Measurements from ENCODE around the gene ROBO1. TPM values are rescaled to one million over a fixed set of nuclear protein-coding genes. Genes with fewer than 3 reads are reported as not detected.

ROBO1 gene
- total RNA-seq, 2 experiments from 2014 or later: 8.6 to 9.0 TPM

DNA sequence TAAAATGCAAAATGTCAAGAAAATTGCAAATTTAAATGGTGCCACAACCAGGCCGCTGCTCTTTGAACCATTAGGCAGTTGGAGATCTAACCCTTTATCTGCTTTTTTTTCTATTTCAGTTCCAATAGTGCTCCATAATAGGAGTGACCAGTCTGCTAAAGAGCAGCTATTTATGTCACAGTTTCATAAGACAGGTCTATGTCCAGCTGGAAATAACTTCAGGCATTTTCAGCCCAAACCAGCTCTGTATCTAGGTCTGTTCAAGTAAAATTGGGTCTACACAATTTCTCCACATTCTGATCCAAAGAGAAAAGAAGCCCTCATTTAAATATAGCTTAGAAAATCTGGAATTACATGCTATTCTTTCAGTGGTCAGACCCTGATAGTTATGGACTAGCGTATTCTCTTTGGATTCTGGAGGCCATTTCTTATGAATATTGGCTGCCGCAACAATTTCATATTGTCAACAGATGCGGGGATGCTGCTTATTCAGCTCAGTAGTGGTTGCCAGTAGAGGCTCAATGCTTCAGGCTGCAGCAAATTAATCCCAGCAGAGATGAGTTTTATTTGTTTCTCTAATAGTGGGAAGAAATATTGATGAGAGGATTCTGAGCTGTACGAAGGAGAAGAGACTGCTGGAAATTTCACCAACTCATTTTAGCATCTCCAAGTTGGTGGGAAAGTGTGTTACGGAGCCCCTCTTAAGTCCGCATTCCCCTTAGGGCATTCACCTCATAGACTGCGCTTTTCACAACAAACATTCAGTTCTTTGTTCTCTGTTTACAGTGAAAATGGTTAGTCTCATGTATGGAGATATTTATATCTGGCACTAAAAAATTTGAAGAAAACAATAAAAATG is 887.0 kb downstream of the ROBO1 start:
- Mint-ChIP-seq H3K27me3 (no peaks in the 10 kb centered on the region), H3K4me3 (no peak overlapping the region), H3K9me3 (no peaks in the 10 kb centered on the region), H3K4me1 (ENCODE audit: low read depth) (no peaks in the 10 kb centered on the region), H3K36me3 (ENCODE audit: low read depth) (no peaks in the 10 kb centered on the region), H3K27ac (no peak overlapping the region)
- no peak for ATAC-seq
- TF ChIP-seq, protein P1, sequence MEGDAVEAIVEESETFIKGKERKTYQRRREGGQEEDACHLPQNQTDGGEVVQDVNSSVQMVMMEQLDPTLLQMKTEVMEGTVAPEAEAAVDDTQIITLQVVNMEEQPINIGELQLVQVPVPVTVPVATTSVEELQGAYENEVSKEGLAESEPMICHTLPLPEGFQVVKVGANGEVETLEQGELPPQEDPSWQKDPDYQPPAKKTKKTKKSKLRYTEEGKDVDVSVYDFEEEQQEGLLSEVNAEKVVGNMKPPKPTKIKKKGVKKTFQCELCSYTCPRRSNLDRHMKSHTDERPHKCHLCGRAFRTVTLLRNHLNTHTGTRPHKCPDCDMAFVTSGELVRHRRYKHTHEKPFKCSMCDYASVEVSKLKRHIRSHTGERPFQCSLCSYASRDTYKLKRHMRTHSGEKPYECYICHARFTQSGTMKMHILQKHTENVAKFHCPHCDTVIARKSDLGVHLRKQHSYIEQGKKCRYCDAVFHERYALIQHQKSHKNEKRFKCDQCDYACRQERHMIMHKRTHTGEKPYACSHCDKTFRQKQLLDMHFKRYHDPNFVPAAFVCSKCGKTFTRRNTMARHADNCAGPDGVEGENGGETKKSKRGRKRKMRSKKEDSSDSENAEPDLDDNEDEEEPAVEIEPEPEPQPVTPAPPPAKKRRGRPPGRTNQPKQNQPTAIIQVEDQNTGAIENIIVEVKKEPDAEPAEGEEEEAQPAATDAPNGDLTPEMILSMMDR (IDR thresholded peaks at IDR 0.05): no peak
- ChIA-PET CTCF (no interaction called here), POLR2A (no interaction called here)
- intact Hi-C loops (cut with micrococcal nuclease): no loop called here
- no peak for DNase-seq

DNA sequence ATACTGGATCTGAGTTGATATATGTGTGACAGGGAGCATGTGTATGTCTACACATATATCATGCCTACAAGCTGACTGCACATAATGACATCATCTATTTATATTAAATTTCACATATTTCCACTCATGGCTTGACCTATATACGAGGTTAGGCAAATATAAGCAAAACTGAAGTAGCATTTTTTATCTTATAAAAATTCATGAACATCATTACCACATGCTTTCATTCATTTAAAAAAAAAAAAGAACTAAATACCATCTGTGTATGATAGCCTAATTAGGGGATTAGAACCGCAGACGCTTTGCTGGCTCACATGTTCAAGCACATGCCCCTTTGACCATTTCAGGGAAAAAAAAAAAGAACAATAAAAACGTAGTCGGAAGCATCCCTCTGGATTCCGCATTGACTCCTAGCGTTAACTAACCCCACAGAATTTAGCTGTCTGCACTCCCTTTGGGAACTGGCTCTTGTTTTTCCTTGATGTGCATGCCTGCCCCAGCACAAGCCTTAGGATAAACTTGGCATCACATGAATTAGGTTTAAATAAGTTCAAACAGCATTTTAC is 888.4 kb downstream of the ROBO1 start:
- Mint-ChIP-seq H3K27ac (no peak overlapping the region), H3K9me3 (no peaks in the 10 kb centered on the region), H3K4me1 (ENCODE audit: low read depth) (no peaks in the 10 kb centered on the region), H3K4me3 (no peak overlapping the region), H3K36me3 (ENCODE audit: low read depth) (no peaks in the 10 kb centered on the region), H3K27me3 (no peaks in the 10 kb centered on the region)
- intact Hi-C loops (cut with micrococcal nuclease): no loop called here
- ATAC-seq: no peak
- ChIA-PET CTCF (no interaction called here), POLR2A (no interaction called here)
- no peak for DNase-seq
- TF ChIP-seq, protein P1 (IDR thresholded peaks at IDR 0.05): no peak

DNA sequence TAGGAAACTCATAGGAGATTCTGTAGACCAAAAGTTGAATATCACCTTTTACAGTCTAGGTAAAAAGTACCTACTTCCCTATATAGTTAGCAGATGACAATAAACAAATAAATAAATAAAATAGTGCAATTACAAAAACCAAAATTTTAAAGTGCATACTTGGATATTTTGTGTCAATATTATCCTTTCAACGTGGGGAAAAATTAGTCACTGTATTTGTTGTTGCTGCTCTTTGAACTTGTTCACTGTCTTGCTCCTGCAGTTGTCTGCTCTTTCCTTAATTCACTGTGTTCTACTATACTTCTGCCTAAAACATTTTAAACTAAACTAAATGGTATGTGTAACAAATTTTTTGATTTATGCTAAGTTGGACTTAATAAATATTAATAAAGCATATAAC is 889.0 kb downstream of the ROBO1 start:
- H3K4me1 Mint-ChIP-seq (ENCODE audit: low read depth): no peaks in the 10 kb centered on the region
- TF ChIP-seq, protein P1 (IDR thresholded peaks at IDR 0.05): no peak
- intact Hi-C loops (cut with micrococcal nuclease): no loop called here
- no peaks in the 10 kb centered on the region for H3K9me3 Mint-ChIP-seq
- H3K36me3 Mint-ChIP-seq (ENCODE audit: low read depth): no peaks in the 10 kb centered on the region
- no peaks in the 10 kb centered on the region for H3K27me3 Mint-ChIP-seq
- CTCF ChIA-PET: no interaction called here
- H3K27ac Mint-ChIP-seq: no peak overlapping the region
- POLR2A ChIA-PET: no interaction called here
- ATAC-seq (no peak), DNase-seq (no peak)
- no peak overlapping the region for H3K4me3 Mint-ChIP-seq

DNA sequence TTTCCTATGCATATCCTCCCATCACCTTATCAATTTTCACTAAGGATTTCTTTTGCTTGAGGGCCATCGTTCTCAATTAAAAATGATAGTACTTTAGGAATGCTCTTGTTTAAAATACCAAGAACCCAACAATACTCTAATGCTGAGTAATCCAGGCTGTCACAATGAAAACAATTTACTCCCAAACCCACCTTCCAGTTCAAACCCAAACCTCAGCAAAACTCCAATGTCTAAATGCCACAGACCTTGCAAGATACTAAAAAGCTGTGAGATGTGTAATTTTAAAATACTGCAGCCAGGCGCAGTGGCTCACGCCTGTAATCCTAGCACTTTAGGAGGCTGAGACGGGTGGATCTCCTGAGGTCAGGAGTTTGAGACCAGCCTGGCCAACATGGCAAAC is 889.8 kb downstream of the ROBO1 start:
- H3K36me3 Mint-ChIP-seq (ENCODE audit: low read depth): no peaks in the 10 kb centered on the region
- no peaks in the 10 kb centered on the region for H3K27me3 Mint-ChIP-seq
- TF ChIP-seq, protein P1 (IDR thresholded peaks at IDR 0.05): no peak
- ChIA-PET CTCF (no interaction called here), POLR2A (no interaction called here)
- no peak overlapping the region for H3K27ac Mint-ChIP-seq
- H3K4me1 Mint-ChIP-seq (ENCODE audit: low read depth): no peaks in the 10 kb centered on the region
- no peak overlapping the region for H3K4me3 Mint-ChIP-seq
- H3K9me3 Mint-ChIP-seq: no peaks in the 10 kb centered on the region
- no peak for DNase-seq
- ATAC-seq: no peak
- intact Hi-C loops (cut with micrococcal nuclease): no loop called here

DNA sequence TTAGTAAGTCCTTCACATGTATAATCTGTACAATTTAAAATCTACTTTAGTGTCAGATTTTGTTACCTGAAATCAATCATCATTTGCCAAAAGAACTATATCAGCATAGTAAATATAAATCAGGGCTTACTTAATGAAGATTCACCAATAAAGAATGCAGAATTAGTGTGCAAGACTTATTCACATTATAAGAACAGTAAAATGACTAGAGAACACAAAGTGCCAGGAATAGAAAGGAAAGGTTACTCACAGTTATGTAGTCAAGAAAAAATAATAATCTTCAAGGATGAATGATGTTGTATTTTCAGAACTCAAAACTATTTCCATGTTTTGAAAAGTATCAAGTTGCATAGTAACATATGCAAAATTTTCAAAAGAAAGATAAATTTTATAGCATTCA is 891.9 kb downstream of the ROBO1 start:
- Mint-ChIP-seq H3K9me3 (no peaks in the 10 kb centered on the region), H3K4me1 (ENCODE audit: low read depth) (peaks cover 2% of the 10 kb centered on the region), H3K36me3 (ENCODE audit: low read depth) (no peaks in the 10 kb centered on the region), H3K4me3 (no peak overlapping the region), H3K27me3 (no peaks in the 10 kb centered on the region), H3K27ac (no peak overlapping the region)
- CTCF ChIA-PET: no interaction called here
- intact Hi-C loops (cut with micrococcal nuclease): no loop called here
- ATAC-seq (no peak), DNase-seq (no peak)
- TF ChIP-seq, protein P1 (IDR thresholded peaks at IDR 0.05): no peak
- POLR2A ChIA-PET: no interaction called here

All from activated CD8-positive, alpha-beta T cell treated with anti-CD3 and anti-CD28 coated beads for 36 hours (primary cell).